Measurements from ENCODE around the gene SLC41A1.
"Not testable (repeated sequence)": the region's sequence is repeated elsewhere in the genome, so short reads cannot be mapped to it uniquely, and the experiment has no call there.

The SLC41A1 gene

GRCh38 chr1:205826995-205827394 lies 14.0 kb upstream of the SLC41A1 start:
- no peak overlapping the region for H3K27ac ChIP-seq
- no peak overlapping the region for H3K4me3 ChIP-seq (ENCODE audit: low read depth, low read length)
- no peak for TF ChIP-seq CTCF (IDR thresholded peaks at IDR 0.05; ENCODE audit: low read depth, low read length)
- H3K9me3 ChIP-seq (ENCODE audit: severe bottlenecking) = no peaks in the 10 kb centered on the region
- no peaks in the 10 kb centered on the region for H3K27me3 ChIP-seq (ENCODE audit: insufficient read depth, low read depth, severe bottlenecking)
- DNase-seq = no peak
- H3K36me3 ChIP-seq = no peaks in the 10 kb centered on the region

GRCh38 chr1:205826016-205826806 lies 13.2 kb upstream of the SLC41A1 start:
- Histone ChIP-seq H3K9me3 (ENCODE audit: severe bottlenecking) (no peaks in the 10 kb centered on the region), H3K36me3 (no peaks in the 10 kb centered on the region), H3K27me3 (ENCODE audit: insufficient read depth, low read depth, severe bottlenecking) (no peaks in the 10 kb centered on the region), H3K27ac (no peak overlapping the region), H3K4me3 (ENCODE audit: low read depth, low read length) (no peak overlapping the region)
- no peak for TF ChIP-seq CTCF (IDR thresholded peaks at IDR 0.05; ENCODE audit: low read depth, low read length)
- DNase-seq = no peak

GRCh38 chr1:205824180-205824579 lies 11.2 kb upstream of the SLC41A1 start:
- no peak for DNase-seq
- Histone ChIP-seq H3K4me3 (ENCODE audit: low read depth, low read length) (no peak overlapping the region), H3K9me3 (ENCODE audit: severe bottlenecking) (no peaks in the 10 kb centered on the region), H3K36me3 (no peaks in the 10 kb centered on the region), H3K27ac (no peak overlapping the region), H3K27me3 (ENCODE audit: insufficient read depth, low read depth, severe bottlenecking) (no peaks in the 10 kb centered on the region)
- no peak for TF ChIP-seq CTCF (IDR thresholded peaks at IDR 0.05; ENCODE audit: low read depth, low read length)

- not testable (repeated sequence) for H3K27ac ChIP-seq; H3K9me3 ChIP-seq (ENCODE audit: severe bottlenecking); H3K36me3 ChIP-seq; H3K27me3 ChIP-seq (ENCODE audit: insufficient read depth, low read depth, severe bottlenecking); DNase-seq; H3K4me3 ChIP-seq (ENCODE audit: low read depth, low read length)
Observed at GRCh38 chr1:205823260-205823659, 10.3 kb upstream of the SLC41A1 start.

GRCh38 chr1:205822397-205822796 lies 9.4 kb upstream of the SLC41A1 start:
- Histone ChIP-seq H3K4me3 (ENCODE audit: low read depth, low read length) (no peak overlapping the region), H3K36me3 (no peaks in the 10 kb centered on the region), H3K27me3 (ENCODE audit: insufficient read depth, low read depth, severe bottlenecking) (no peaks in the 10 kb centered on the region), H3K9me3 (ENCODE audit: severe bottlenecking) (no peaks in the 10 kb centered on the region), H3K27ac (no peak overlapping the region)
- no peak for TF ChIP-seq CTCF (IDR thresholded peaks at IDR 0.05; ENCODE audit: low read depth, low read length)
- no peak for DNase-seq

- H3K4me3 ChIP-seq (ENCODE audit: low read depth, low read length) = no peak overlapping the region
- no peak for DNase-seq
- H3K27ac ChIP-seq = no peak overlapping the region
- TF ChIP-seq CTCF (IDR thresholded peaks at IDR 0.05; ENCODE audit: low read depth, low read length) = no peak
- H3K27me3 ChIP-seq (ENCODE audit: insufficient read depth, low read depth, severe bottlenecking) = no peaks in the 10 kb centered on the region
- H3K9me3 ChIP-seq (ENCODE audit: severe bottlenecking) = no peaks in the 10 kb centered on the region
- no peaks in the 10 kb centered on the region for H3K36me3 ChIP-seq
Observed at GRCh38 chr1:205817988-205818387, 5.0 kb upstream of the SLC41A1 start.

Data from WERI-Rb-1 (cell line).